ENCODE results near the gene ZFHX3. TPM values are rescaled to one million over a fixed set of nuclear protein-coding genes. Genes with fewer than 3 reads are reported as not detected.

Gene ZFHX3
- total RNA-seq, 1 experiment from 2014 or later, result 3.2 TPM

DNA sequence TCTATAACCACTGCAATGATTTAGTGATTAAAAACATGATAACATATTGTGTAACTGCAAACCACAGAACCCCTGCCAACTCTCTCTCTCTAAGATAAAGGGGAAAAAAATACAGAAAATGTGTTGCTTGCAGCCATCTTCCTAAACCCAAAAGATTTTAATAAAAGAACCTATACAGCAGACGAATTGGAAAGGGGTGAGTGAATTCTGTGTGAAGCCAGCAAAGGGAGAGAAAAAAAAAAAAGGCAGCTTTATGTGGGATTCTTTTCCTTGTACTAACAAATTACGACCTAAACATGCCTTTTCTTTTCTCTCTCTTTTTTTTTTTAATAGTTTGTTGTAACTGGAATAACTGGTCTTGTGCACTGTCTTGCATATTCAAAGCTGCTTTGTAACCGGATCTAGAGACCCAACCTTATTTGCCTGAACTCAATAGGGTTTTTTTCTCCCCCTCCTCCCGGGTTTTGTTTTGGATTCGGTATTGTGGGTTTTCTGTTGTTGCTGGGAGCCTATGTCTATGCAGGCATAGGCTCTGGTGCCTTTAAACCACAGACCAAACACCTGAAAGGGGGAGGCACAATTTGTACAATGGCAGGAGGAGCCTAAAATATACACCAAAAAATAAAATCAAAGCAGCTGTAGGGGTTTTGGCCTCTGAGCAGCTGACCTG, 7.0 kb upstream of the ZFHX3 start:
- peak; percentile 60 for DNase-seq (ENCODE audit: low read depth)

GRCh38 chr16:73054498-73054812, 6.5 kb upstream of the ZFHX3 start:
- DNase-seq (ENCODE audit: low read depth), result no peak

- no peak for DNase-seq (ENCODE audit: low read depth)
Observed at GRCh38 chr16:73054125-73054484, 6.2 kb upstream of the ZFHX3 start.

GRCh38 chr16:73053364-73054124, 5.6 kb upstream of the ZFHX3 start:
- peak; percentile 87 for DNase-seq (ENCODE audit: low read depth)

GRCh38 chr16:73053038-73053363, 5.1 kb upstream of the ZFHX3 start:
- DNase-seq (ENCODE audit: low read depth), result no peak

GRCh38 chr16:73052576-73052975, 4.6 kb upstream of the ZFHX3 start:
- DNase-seq (ENCODE audit: low read depth), result no peak

- DNase-seq (ENCODE audit: low read depth), result no peak
Observed at GRCh38 chr16:73051961-73052360, 4.0 kb upstream of the ZFHX3 start.

- no peak for DNase-seq (ENCODE audit: low read depth)
Observed at GRCh38 chr16:73051226-73051625, 3.3 kb upstream of the ZFHX3 start.

DNA sequence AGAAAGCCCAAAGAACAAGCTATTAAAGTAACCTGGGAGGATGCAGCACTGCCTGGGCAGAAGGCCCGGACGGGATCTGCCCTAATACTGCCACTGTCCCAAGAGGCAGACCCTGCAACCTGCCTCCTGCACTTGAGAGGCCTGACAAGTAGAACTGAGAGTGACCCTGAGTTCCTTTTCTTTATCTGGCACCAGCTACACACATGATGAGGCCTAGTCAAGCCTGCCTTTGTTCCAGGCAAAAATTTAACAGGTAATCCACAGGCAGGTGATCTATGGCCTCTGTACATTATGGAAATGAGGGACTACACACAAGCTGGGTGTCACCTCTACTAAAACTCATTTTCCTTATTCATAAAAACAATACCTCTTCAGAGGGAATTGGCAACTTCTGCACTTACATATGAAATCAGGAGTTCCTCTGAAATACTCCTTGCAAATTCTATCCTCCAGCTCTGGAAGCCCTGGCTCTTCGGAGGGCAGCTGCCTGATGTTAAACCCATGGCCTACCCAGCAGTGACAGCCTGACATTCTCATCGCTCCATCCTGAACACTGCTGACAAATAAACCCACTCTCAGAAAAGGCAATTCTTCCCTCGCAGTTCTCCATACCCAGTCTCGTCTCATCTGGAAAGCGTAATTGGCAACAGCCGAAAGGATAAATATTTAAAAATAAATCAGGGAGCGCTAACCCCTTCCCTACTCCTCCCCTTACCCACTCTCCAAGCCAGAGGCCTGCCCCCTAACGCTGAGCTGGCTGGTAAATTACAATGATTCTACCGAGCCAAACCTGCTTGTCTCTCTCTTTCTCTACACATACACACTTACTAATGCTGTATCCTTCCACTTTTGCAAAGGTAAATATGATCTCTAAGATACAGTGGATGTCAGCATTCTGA, 2.5 kb upstream of the ZFHX3 start:
- DNase-seq (ENCODE audit: low read depth), result no peak

GRCh38 chr16:73049511-73049910, 1.6 kb upstream of the ZFHX3 start:
- DNase-seq (ENCODE audit: low read depth), result no peak

DNA sequence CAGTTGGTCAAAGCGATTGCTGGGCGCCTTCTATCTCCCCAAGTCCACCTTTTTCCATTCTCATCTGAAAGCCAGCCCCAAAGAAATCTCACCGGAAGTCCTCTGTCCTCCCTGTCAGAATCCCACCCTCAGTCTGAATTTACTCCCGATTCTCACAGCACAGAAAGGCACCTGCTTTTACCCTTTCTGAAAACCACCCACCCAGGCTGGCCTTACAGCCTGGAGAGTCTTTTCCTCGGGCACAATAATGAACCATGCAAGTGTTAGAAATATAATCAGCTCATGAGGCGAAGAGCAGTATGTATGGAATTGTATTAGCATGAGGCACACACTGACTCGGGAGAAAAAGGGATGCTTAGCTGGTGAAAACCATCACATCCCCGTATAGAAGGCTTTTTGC, 1.2 kb upstream of the ZFHX3 start:
- DNase-seq (ENCODE audit: low read depth), result no peak

DNA sequence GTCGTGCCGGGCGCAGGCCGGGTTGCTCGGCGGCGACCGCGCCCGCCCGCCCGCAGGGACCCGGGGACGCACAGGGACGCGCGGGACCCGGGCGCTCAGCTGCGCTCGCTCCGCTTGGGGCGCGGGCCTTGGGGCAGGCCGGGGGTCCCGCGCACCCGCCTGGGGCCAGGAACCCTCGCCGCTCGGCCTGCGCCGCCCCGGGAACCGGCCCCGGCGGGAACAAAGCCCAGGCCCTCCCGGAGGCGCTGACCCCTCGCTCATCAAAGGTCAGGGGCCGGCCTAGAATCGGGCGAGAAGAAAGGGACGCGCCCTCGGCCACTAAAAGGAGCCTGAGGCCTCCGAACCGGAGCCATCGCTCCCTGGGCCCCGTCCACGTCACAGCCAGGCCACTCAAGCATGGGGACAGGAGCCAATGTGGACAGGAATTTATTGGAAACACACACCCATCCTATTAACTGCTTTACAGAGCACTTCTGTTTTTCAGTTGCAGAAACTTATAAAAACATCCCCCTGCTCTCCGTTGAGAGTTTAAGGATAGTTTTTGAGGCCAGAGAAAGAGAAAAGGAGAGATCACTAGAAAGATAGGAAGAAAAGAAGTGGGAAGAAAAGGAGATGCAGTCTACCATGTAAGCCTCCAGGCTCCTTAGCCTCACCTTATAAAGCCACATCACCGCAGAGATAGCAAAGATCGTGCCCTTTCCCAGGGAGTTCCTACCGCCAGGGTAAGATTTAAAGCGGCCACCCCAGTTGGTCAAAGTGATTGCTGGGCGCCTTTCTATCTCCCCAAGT, 558 bp upstream of the ZFHX3 start:
- peak; percentile 65 for DNase-seq (ENCODE audit: low read depth)

- DNase-seq (ENCODE audit: low read depth), result peak; percentile 92
Observed at GRCh38 chr16:73047221-73047535, 750 bp downstream of the ZFHX3 start.

- DNase-seq (ENCODE audit: low read depth), result no peak
Observed at GRCh38 chr16:73046849-73047214, 1.1 kb downstream of the ZFHX3 start.

DNA sequence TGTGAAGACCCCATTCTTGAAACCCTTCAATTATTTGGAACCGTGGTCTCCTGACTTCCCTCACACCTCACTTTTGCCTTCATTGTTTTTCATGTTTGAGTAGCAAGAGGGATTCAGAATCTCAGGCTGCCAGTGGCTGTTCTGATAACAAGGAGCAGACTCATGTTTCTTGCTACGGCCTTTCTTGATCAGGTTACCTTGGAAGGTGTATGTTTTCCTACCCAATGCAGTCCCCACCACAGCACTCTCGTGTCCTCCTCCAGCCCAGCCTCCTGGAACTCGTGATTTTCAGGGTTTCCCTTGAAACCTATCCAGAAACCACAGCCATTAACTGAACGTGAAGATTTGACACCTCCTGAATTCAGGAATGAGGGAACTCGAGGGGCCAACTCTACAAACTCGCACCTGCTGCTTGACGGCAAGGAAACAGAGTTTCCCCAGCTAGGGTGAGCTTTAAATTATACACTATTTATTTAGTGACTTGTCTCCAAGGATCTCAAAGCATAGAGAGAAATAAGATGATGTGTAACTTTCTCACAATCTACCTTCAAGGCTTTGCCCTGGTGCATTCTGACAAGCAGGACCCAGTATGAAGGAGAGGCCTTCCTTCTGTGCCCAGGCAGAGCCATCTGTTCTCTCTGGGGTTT, 1.6 kb downstream of the ZFHX3 start:
- DNase-seq (ENCODE audit: low read depth), result no peak

DNA sequence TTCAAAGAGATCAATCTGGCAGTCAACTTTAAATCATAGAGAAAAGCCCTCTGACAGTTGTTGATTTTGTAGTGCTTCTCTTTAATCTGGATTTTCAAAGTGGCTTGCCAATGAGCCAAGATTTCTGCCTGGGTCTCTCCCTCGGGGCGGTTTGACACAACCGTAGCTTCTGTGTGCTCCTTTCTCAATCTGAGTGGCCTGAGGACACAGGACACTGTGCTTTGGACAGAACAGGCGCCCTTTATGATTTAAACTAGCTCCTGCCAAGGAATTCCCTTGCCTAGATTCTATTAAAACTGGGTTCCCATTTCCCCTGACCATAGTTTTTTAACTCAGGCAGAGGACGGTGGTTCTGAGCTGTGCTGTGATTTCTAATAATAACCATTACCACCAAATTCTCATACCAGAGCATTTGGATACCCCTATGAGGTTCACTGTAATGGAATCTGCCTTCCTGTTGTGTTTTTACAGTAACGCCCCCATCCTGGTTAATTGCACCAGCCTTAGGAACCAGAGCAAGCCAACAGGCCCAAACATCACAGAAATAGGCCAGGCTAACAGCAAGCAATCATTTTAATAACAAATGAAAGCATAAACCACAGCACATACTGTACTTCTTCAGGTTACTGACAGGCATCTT, 4.0 kb downstream of the ZFHX3 start:
- DNase-seq (ENCODE audit: low read depth), result no peak

GRCh38 chr16:73042807-73043206, 5.1 kb downstream of the ZFHX3 start:
- no peak for DNase-seq (ENCODE audit: low read depth)

DNA sequence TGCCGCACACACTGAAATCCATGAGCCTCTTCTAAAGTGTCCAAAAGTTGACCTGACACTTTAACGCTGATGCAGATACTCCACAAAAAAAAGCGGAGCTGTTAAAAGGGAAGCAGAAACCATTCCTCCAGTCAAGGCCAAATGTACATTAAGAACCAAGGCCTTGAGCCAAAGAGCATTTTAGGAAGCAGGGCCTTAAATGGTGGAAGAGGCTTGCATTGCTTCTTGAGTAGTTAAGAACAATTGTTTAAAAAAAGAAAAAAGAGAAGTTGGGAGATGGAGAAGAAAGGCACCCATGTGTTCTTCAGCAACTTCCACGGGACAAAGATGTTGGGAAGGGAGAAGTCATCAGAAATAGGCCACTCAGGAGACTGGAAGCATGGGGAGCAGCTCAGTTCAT, 6.3 kb downstream of the ZFHX3 start:
- no peak for DNase-seq (ENCODE audit: low read depth)

DNA sequence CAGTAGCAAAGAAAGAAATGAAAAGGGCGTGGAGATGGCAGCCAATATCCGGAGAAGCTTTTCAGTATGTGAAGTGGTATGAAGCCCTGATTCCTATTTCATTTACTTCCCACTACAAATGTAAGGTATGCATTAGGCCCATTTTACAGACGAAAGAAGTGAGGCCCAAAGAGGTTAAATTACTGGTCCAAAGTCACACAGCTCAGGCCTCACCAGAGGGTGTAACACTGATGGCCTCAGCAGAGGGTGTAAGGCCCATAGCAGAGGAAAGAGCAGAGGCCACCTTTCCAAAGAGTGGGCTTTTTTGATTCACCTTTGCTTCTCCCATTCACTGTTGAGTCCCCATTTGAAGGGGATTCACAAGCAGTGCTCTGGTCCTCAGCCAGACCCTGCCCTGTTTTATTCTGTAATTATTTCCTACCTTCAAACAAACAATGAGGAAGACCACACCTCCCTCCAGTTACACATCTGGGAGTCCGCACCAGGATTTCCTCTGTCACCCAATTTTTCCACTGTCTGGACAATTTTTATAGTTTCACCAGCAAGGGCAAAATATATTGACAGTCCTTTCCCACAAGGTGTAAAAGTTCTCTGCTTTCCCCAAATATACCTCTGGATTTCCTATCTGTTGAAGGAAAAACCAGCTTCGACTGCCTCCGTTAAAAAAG, 7.1 kb downstream of the ZFHX3 start:
- DNase-seq (ENCODE audit: low read depth), result no peak

GRCh38 chr16:73040136-73040535, 7.8 kb downstream of the ZFHX3 start:
- DNase-seq (ENCODE audit: low read depth), result no peak
